Liver (tissue), 9 donors: Measurements from ENCODE around the gene CHRD. TPM values are rescaled to one million over a fixed set of nuclear protein-coding genes. Genes with fewer than 3 reads are reported as not detected.
A peak's percentile ranks its signal among the peaks of the same experiment; 100 is the strongest.

ENCODE experiments used
- DNase-seq: peaks from one replicate; pipeline ENCODE4 v3.0.0-alpha.2; 2017; ENCODE audit warnings: low spot score
- H3K27ac ChIP-seq, 2 donors: one replicate each; pipeline ENCODE4 v1.7.0; 2013; ENCODE audit warnings: inconsistent platforms in 2 of 2, low read length in 2 of 2, control low read depth in 1 of 2, low read depth in 1 of 2, mild to moderate bottlenecking in 1 of 2
- H3K27me3 ChIP-seq, 4 donors: one replicate each; pipeline versions ENCODE4 v1.6.1 to v1.7.0; 2013; ENCODE audit warnings: low read length in 3 of 4, inconsistent platforms in 1 of 4, mild to moderate bottlenecking in 1 of 4, moderate library complexity in 1 of 4; ENCODE audit not compliant: control insufficient read depth in 4 of 4, insufficient read depth in 4 of 4
- H3K36me3 ChIP-seq, 4 donors: one replicate each; pipeline versions ENCODE4 v1.6.1 to v1.7.0; 2013; ENCODE audit warnings: low read length in 3 of 4, mild to moderate bottlenecking in 3 of 4, low read depth in 1 of 4, moderate library complexity in 1 of 4; ENCODE audit not compliant: control insufficient read depth in 4 of 4, insufficient read depth in 3 of 4
- H3K4me1 ChIP-seq, 4 donors: one replicate each; pipeline versions ENCODE4 v1.6.1 to v1.7.0; 2013; ENCODE audit warnings: low read length in 3 of 4, mild to moderate bottlenecking in 3 of 4, moderate library complexity in 1 of 4; ENCODE audit not compliant: control insufficient read depth in 4 of 4, insufficient read depth in 4 of 4
- H3K4me3 ChIP-seq, 3 donors: one replicate each; pipeline versions ENCODE4 v1.6.1 to v1.7.0; 2013; ENCODE audit warnings: low read length in 3 of 3, control low read depth in 1 of 3, low read depth in 1 of 3, mild to moderate bottlenecking in 1 of 3
- H3K9ac ChIP-seq, 2 donors: one replicate each; pipeline ENCODE4 v1.7.0; 2013; ENCODE audit warnings: low read length in 2 of 2, mild to moderate bottlenecking in 2 of 2, moderate library complexity in 2 of 2, control low read depth in 1 of 2, low read depth in 1 of 2
- H3K9me3 ChIP-seq, 4 donors: one replicate each; pipeline versions ENCODE4 v1.6.1 to v1.7.0; 2013; ENCODE audit warnings: low read length in 3 of 4; ENCODE audit not compliant: control insufficient read depth in 4 of 4
- ATF3 ChIP-seq: IDR thresholded peaks from 2 replicates; pipeline ENCODE4 v1.6.1; 2016; ENCODE audit warnings: antibody characterized with exemption
- EGR1 ChIP-seq, 2 donors: IDR thresholded peaks; 2 replicates each; pipeline ENCODE4 v1.6.1; 2016 to 2018; ENCODE audit warnings: antibody characterized with exemption in 2 of 2, low read depth in 2 of 2
- FOXA2 ChIP-seq: IDR thresholded peaks from 2 replicates; pipeline ENCODE4 v1.6.1; 2016; ENCODE audit warnings: antibody characterized with exemption
- GABPA ChIP-seq, 2 donors: IDR thresholded peaks in 1 of 2; conservative IDR thresholded peaks in 1 of 2; 2 replicates each; pipeline ENCODE4 v1.6.1; 2016; ENCODE audit warnings: antibody characterized with exemption in 2 of 2, mild to moderate bottlenecking in 1 of 2, moderate library complexity in 1 of 2
- HNF4A ChIP-seq, 2 donors: conservative IDR thresholded peaks; 2 replicates each; pipeline ENCODE4 v1.6.1; 2016; ENCODE audit warnings: antibody characterized with exemption in 2 of 2, mild to moderate bottlenecking in 2 of 2
- HNF4G ChIP-seq: IDR thresholded peaks from 2 replicates; pipeline ENCODE4 v1.6.1; 2016; ENCODE audit warnings: antibody characterized with exemption
- JUND ChIP-seq, 2 donors: IDR thresholded peaks; 2 replicates each; pipeline ENCODE4 v1.6.1; 2016; ENCODE audit warnings: antibody characterized with exemption in 2 of 2
- SP1 ChIP-seq: IDR thresholded peaks from 2 replicates; pipeline ENCODE4 v1.6.1; 2018; ENCODE audit warnings: antibody characterized with exemption, mild to moderate bottlenecking
- TAF1 ChIP-seq: conservative IDR thresholded peaks from 2 replicates; pipeline ENCODE4 v1.6.1; 2016; ENCODE audit warnings: antibody characterized with exemption, mild to moderate bottlenecking
- WGBS: extraction: QIAGEN DNeasy Blood & Tissue Kit; methylation state at CpG from one replicate; pipeline ENCODE4 v1.1.7; 2013; 5-methylcytosine and 5-hydroxymethylcytosine counted together
- polyA plus RNA-seq, 2 donors: library from polyadenylated mRNA; stranded (reverse) in 1 of 2; unstranded in 1 of 2; fragments of 200-250 nt in 1 of 2; fragments of >200 nt in 1 of 2; fragmentation: Nextera tagmentation in 1 of 2; extraction: Ambion mirVana in 1 of 2; gene quantifications; one replicate each; pipeline versions ENCODE4 v1.2.1 to v1.2.3, GENCODE V29; 2013 to 2015
- total RNA-seq, 2 donors: library from RNA; depleted of rRNA; stranded (reverse); fragments of >200 nt; gene quantifications; one replicate each; pipeline ENCODE4 v1.2.3, GENCODE V29; 2014
- TF ChIP-seq, protein P1 (sequence below): fragments of 150-350 bp; IDR thresholded peaks from 2 replicates; pipeline ENCODE4 v1.5.1; 2017; ENCODE audit warnings: improper control_type of control experiment, low read depth, low read length; ENCODE audit not compliant: missing input control
- TF ChIP-seq, protein P2 (sequence below): IDR thresholded peaks from 2 replicates; pipeline ENCODE4 v1.6.1; 2016; ENCODE audit warnings: antibody characterized with exemption, mild to moderate bottlenecking
- donor health status: healthy.
- donor health status: healthy.
- donor health status: healthy.
- donor health status: healthy.
- donor health status: healthy.

Gene CHRD
- total RNA-seq (10 to 100 TPM; 21.7 to 66.4 TPM), polyA plus RNA-seq (10 to 100 TPM in 1 of 2 donors, 1 to 10 TPM in 1; 9.2 to 48.1 TPM)

- 7% methylated on average over 65 of the region's 71 CpGs for WGBS
- H3K4me1 ChIP-seq: peaks cover 3 to 27% (median 11%) of the 10 kb centered on the region in 4 donors
- H3K36me3 ChIP-seq: peaks cover 7 to 24% (median 13%) of the 10 kb centered on the region in 4 donors
- H3K9me3 ChIP-seq: no peaks in the 10 kb centered on the region
- peak within 1 kb of the TSS; percentile 77 to 98 (median 81) for H3K4me3 ChIP-seq
- no peaks in the 10 kb centered on the region for H3K27me3 ChIP-seq
- TF ChIP-seq EGR1 (IDR thresholded peaks at IDR 0.05; ENCODE audit: low read depth in 2 of 2) (no peak), ATF3 (no peak), FOXA2 (no peak), SP1 (no peak)
- TF ChIP-seq, protein P1, sequence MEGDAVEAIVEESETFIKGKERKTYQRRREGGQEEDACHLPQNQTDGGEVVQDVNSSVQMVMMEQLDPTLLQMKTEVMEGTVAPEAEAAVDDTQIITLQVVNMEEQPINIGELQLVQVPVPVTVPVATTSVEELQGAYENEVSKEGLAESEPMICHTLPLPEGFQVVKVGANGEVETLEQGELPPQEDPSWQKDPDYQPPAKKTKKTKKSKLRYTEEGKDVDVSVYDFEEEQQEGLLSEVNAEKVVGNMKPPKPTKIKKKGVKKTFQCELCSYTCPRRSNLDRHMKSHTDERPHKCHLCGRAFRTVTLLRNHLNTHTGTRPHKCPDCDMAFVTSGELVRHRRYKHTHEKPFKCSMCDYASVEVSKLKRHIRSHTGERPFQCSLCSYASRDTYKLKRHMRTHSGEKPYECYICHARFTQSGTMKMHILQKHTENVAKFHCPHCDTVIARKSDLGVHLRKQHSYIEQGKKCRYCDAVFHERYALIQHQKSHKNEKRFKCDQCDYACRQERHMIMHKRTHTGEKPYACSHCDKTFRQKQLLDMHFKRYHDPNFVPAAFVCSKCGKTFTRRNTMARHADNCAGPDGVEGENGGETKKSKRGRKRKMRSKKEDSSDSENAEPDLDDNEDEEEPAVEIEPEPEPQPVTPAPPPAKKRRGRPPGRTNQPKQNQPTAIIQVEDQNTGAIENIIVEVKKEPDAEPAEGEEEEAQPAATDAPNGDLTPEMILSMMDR: no peak
- peak within 1 kb of the TSS; percentile 94 to 96 for H3K27ac ChIP-seq
- DNase-seq: no peak
- peak within 1 kb of the TSS; percentile 73 to 99 for H3K9ac ChIP-seq
These were observed at the start of gene CHRD for GRCh38 chr3:184379358-184380184. CHRD (plus strand) TSS chr3:184380054; CDS start chr3:184380319, 265 bp downstream.

DNA sequence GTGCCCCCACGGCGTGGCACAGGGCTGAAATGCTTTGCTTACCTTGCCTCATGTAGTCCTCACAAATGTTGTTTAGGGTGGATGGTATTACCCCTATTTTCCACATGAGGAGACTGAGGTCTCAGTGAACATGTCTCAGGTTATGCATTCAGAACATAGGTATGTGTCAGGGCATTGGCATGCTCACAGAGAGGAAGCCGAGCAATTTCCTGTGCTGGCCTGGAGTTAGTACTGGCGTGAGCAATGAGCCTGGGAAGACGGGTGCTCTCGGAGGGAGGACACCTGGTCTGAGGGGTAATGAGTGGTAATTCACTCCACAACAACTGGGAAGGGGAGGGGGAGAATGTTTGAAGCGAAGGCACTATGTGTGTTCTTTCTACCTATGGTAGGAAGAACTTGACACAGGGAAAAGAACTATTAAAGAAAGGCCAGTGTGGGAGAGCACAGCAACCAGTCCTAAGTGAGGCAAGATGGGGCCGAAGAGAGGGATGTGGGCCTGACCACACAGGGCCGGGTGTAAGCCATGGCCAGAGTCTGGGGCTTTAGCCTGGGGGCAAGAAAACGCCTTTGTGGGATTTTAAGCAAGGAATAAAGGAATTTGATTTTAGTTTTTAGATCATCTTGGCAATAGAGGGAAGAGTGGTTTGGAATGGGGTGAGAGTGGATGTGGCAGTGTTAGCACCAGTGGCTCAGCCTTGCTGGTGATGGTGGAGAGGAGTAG, 47.3 kb upstream of the CHRD start:
- WGBS: 82% methylated on average over 10 of the region's 10 CpGs
- H3K27ac ChIP-seq: peak overlapping the region in 1 of 2 donors; percentile 13
- no peak overlapping the region for H3K9ac ChIP-seq
- H3K4me1 ChIP-seq: peaks cover 0 to 13% (median 6%) of the 10 kb centered on the region in 4 donors
- TF ChIP-seq HNF4G (no peak), TAF1 (no peak), JUND (IDR thresholded peaks at IDR 0.05) (no peak), GABPA (IDR thresholded peaks at IDR 0.05 in 1 of 2, conservative IDR thresholded peaks at IDR 0.05 in 1 of 2) (no peak), FOXA2 (no peak)
- peaks cover 27 to 70% (median 62%) of the 10 kb centered on the region in 4 donors for H3K36me3 ChIP-seq
- H3K27me3 ChIP-seq: no peaks in the 10 kb centered on the region
- H3K4me3 ChIP-seq: no peak overlapping the region
- DNase-seq: no peak
- no peaks in the 10 kb centered on the region for H3K9me3 ChIP-seq

- Histone ChIP-seq H3K27me3 (no peaks in the 10 kb centered on the region), H3K27ac (no peak overlapping the region), H3K9ac (no peak overlapping the region), H3K36me3 (peaks cover 21 to 63% (median 57%) of the 10 kb centered on the region in 4 donors), H3K9me3 (no peaks in the 10 kb centered on the region), H3K4me1 (peaks cover 0 to 13% (median 6%) of the 10 kb centered on the region in 4 donors), H3K4me3 (no peak overlapping the region)
- no peak for TF ChIP-seq HNF4A (conservative IDR thresholded peaks at IDR 0.05)
- TF ChIP-seq TAF1: no peak
- no peak for TF ChIP-seq ATF3
- TF ChIP-seq, protein P2, sequence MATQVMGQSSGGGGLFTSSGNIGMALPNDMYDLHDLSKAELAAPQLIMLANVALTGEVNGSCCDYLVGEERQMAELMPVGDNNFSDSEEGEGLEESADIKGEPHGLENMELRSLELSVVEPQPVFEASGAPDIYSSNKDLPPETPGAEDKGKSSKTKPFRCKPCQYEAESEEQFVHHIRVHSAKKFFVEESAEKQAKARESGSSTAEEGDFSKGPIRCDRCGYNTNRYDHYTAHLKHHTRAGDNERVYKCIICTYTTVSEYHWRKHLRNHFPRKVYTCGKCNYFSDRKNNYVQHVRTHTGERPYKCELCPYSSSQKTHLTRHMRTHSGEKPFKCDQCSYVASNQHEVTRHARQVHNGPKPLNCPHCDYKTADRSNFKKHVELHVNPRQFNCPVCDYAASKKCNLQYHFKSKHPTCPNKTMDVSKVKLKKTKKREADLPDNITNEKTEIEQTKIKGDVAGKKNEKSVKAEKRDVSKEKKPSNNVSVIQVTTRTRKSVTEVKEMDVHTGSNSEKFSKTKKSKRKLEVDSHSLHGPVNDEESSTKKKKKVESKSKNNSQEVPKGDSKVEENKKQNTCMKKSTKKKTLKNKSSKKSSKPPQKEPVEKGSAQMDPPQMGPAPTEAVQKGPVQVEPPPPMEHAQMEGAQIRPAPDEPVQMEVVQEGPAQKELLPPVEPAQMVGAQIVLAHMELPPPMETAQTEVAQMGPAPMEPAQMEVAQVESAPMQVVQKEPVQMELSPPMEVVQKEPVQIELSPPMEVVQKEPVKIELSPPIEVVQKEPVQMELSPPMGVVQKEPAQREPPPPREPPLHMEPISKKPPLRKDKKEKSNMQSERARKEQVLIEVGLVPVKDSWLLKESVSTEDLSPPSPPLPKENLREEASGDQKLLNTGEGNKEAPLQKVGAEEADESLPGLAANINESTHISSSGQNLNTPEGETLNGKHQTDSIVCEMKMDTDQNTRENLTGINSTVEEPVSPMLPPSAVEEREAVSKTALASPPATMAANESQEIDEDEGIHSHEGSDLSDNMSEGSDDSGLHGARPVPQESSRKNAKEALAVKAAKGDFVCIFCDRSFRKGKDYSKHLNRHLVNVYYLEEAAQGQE: no peak
- no peak for DNase-seq
- WGBS: 91% methylated on average over 6 of the region's 6 CpGs
These were observed 46.7 kb upstream of the CHRD start for GRCh38 chr3:184333190-184333589.
